ENCODE data around the gene INTS7. TPM values are rescaled to one million over a fixed set of nuclear protein-coding genes. Genes with fewer than 3 reads are reported as not detected.

Gene INTS7
- total RNA-seq, 1 experiment from 2014 or later = 35.5 TPM

- DNase-seq (ENCODE audit: low read depth, low spot score) (no peak), ATAC-seq (no peak)
- H3K27ac ChIP-seq (ENCODE audit: low read length) = no peak overlapping the region
- no TSS peak for BruUV-seq (replicated peaks)
- in situ Hi-C loops (cut with HindIII; ENCODE audit: low pct_unique_long_range_greater_than_20kb, low sequenced_read_pairs) (no loop called here), intact Hi-C loops (cut with micrococcal nuclease; ENCODE audit: unreplicated experiment) (loop anchor here (10.0 kb wide), 1 partner anchor 114 kb away; the partner anchor contains the start of gene LPGAT1)
- no peaks in the 10 kb centered on the region for H3K9me3 ChIP-seq (ENCODE audit: control insufficient read depth, insufficient read depth, low read depth, low read length)
- POLR2A ChIA-PET = no interaction called here
- no peak overlapping the region for H3K4me3 ChIP-seq (ENCODE audit: low read depth in 2 of 2, low read length in 2 of 2)
- CTCF ChIA-PET = no interaction called here
- H3K4me1 ChIP-seq (ENCODE audit: control insufficient read depth, insufficient read depth, low read length) = no peaks in the 10 kb centered on the region
- no peaks in the 10 kb centered on the region for H3K27me3 ChIP-seq (ENCODE audit: control insufficient read depth, insufficient read depth, low read length)
- TF ChIP-seq, protein P1, sequence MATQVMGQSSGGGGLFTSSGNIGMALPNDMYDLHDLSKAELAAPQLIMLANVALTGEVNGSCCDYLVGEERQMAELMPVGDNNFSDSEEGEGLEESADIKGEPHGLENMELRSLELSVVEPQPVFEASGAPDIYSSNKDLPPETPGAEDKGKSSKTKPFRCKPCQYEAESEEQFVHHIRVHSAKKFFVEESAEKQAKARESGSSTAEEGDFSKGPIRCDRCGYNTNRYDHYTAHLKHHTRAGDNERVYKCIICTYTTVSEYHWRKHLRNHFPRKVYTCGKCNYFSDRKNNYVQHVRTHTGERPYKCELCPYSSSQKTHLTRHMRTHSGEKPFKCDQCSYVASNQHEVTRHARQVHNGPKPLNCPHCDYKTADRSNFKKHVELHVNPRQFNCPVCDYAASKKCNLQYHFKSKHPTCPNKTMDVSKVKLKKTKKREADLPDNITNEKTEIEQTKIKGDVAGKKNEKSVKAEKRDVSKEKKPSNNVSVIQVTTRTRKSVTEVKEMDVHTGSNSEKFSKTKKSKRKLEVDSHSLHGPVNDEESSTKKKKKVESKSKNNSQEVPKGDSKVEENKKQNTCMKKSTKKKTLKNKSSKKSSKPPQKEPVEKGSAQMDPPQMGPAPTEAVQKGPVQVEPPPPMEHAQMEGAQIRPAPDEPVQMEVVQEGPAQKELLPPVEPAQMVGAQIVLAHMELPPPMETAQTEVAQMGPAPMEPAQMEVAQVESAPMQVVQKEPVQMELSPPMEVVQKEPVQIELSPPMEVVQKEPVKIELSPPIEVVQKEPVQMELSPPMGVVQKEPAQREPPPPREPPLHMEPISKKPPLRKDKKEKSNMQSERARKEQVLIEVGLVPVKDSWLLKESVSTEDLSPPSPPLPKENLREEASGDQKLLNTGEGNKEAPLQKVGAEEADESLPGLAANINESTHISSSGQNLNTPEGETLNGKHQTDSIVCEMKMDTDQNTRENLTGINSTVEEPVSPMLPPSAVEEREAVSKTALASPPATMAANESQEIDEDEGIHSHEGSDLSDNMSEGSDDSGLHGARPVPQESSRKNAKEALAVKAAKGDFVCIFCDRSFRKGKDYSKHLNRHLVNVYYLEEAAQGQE (IDR thresholded peaks at IDR 0.05; ENCODE audit: insufficient read depth in 1 of 2, low read depth in 2 of 2, low read length in 1 of 2) = no peak
- TF ChIP-seq POLR2AphosphoS5 (IDR thresholded peaks at IDR 0.05; ENCODE audit: low read depth, low read length) (no peak), SIN3A (IDR thresholded peaks at IDR 0.05; ENCODE audit: borderline replicate concordance, insufficient read depth, low read depth, low read length) (no peak), TCF7L2 (IDR thresholded peaks at IDR 0.05; ENCODE audit: low read depth, low read length) (no peak), CTCF (IDR thresholded peaks at IDR 0.05) (no peak)
- peaks cover 3% of the 10 kb centered on the region; the same call in 1 of the 2 replicates for H3K36me3 ChIP-seq (ENCODE audit: control insufficient read depth, insufficient read depth, low read length)
Measured at GRCh38 chr1:211948377-211948776, 87.0 kb downstream of the INTS7 start.

DNA sequence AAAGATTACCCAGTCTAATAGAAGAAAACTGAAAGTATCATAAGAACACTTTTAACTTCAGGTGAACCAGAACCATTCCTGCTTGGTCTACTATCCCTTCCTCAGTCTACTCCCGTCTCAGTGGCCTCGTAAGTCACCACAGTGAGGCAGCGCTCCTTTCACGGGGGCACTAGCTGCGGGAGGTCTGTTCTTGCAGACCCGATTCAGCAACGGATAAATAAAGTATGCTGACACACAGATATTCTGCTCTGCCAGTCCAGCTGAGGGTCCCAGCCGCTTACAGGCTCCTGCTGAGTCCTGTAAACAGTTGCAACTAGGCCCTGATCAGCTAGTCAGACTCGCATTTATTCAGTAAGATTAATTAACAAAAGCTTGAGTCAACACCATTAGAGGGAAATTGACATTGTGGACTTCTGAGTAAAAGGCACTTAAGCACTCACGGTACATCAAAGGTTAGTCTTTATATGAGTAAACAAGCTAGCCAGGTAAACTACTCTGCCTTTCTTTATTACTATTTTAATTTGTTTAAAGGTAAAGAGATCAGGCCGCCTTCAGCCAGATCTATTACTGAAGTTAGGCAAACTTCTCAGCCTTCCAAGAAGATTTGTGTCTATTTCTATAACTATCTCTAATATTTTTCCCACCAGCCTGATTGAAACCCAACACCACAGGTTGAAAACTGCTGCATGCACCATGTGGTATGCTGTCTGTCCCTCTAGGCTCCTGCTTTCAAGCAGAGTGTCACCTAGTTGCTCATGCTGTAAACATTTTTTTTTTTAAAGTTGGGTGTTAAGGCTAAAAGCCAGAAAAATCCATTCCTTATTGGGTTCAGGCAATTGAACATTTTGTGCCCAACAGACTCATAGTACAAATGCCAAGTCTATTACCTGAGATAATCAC lies 87.7 kb downstream of the INTS7 start:
- Histone ChIP-seq H3K27me3 (ENCODE audit: control insufficient read depth, insufficient read depth, low read length) (no peaks in the 10 kb centered on the region), H3K36me3 (ENCODE audit: control insufficient read depth, insufficient read depth, low read length) (peaks cover 3% of the 10 kb centered on the region; the same call in 1 of the 2 replicates), H3K27ac (ENCODE audit: low read length) (no peak overlapping the region), H3K4me3 (ENCODE audit: low read depth in 2 of 2, low read length in 2 of 2) (no peak overlapping the region), H3K9me3 (ENCODE audit: control insufficient read depth, insufficient read depth, low read depth, low read length) (no peaks in the 10 kb centered on the region), H3K4me1 (ENCODE audit: control insufficient read depth, insufficient read depth, low read length) (no peaks in the 10 kb centered on the region)
- ChIA-PET CTCF (interaction anchor here (1.5 kb wide), 1 partner anchor 267 kb away, joined by 4 read pairs; no protein-coding TSS in a partner anchor), POLR2A (no interaction called here)
- BruUV-seq (replicated peaks) = no TSS peak
- DNase-seq (ENCODE audit: low read depth, low spot score) = no peak
- intact Hi-C loops (cut with micrococcal nuclease; ENCODE audit: unreplicated experiment) (loop anchor here (10.0 kb wide), 1 partner anchor 113 kb away; the partner anchor contains the start of gene LPGAT1), in situ Hi-C loops (cut with HindIII; ENCODE audit: low pct_unique_long_range_greater_than_20kb, low sequenced_read_pairs) (no loop called here)
- TF ChIP-seq SIN3A (IDR thresholded peaks at IDR 0.05; ENCODE audit: borderline replicate concordance, insufficient read depth, low read depth, low read length) (no peak), POLR2AphosphoS5 (IDR thresholded peaks at IDR 0.05; ENCODE audit: low read depth, low read length) (no peak)
- ATAC-seq = no peak
